Measurements from ENCODE around the gene GALNTL6.

The GALNTL6 gene

DNA sequence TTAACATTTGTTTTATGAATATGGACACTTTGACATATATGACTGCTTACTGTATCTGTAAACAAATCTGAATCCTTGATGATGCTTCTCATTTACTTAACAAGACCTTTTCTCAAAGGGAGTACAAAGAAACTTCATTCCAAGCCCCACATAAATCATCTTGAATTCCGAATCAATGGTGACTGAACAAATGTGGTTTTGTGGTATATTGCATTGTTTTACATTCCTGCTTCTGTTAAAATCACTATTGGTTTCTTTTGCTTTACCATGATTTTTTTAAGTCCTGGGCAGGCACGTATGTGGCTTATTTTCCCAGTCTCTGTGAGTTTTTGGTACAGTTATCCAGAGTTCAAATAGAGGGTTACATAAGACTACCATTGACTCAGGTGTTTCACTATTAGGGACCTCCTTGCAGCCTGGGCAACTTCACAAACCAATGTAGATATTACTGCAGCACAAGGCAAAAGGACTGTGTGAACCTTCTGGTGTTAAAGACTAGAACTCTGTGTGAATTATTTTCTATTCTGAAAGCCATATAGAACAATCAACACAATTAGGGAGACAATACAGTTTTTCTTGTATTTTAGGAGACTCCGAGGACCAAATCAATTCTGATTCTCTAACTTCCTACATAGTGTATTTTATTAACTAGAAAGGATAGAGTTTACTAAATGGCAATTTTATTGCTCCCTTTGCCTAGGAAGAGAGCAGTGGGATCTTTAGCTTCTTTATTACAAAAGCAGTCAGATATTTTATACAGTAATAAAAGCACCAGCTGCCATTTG, 196.4 kb downstream of the GALNTL6 start:
- DNase-seq, result no peak

DNA sequence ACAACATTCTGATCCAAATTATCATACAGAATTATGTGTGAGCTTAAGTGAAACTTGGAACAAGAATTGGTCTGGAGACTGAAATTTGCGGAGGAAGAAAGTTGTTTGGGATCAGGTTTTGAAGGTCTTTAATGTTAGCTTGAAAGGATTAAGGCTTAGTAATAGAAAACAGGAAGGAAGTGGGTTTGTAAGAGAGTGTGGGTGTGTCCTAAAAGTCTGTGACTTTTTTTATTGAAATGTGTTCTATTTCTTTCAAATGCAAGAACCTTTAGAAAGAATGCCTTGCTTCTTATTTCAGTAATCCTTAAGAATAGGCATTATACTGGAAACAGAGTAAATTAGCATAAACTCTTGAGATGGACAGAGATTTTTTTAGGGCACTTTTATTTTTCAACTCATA, 198.0 kb downstream of the GALNTL6 start:
- DNase-seq, result no peak

- DNase-seq, result no peak
Observed at GRCh38 chr4:172018358-172018757, 205.2 kb downstream of the GALNTL6 start.

GRCh38 chr4:172035562-172035961, 222.4 kb downstream of the GALNTL6 start:
- no peak for DNase-seq

DNA sequence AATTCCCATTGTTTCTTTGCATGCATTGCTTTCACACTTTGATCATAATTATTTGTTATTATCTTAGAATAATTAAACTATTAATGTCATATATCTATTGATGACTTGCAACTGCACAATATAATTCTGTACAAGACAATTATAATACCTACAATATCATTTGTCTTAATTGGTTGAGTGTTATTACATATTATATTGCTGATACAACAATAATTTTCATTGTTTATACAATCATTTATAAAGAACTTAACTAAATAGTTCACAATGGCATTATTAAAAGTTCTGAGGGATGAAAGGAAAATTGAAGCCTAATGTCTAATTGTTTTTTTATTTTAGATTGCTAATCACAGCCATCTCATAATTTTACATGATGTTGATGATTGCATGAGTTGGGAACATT, 227.6 kb downstream of the GALNTL6 start:
- DNase-seq, result no peak

DNA sequence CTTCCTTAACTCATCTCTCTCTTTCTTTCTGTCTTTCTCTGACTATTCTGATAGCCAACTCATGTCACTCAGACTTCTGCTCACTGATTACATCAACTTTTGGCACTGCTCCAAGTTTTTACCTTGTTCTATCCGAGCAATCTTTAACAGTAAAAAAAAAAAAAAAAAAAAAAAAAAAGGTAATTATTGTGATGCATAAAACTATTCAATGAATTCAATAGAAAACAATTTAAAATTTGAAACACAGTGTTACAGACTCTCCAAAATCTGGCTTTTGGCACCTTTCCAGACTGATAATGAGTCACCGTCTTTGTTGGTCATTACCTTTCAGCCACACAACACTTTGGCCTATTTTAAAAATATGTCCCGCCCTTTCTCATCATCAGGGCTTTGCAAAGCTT, 229.5 kb downstream of the GALNTL6 start:
- DNase-seq, result no peak

DNA sequence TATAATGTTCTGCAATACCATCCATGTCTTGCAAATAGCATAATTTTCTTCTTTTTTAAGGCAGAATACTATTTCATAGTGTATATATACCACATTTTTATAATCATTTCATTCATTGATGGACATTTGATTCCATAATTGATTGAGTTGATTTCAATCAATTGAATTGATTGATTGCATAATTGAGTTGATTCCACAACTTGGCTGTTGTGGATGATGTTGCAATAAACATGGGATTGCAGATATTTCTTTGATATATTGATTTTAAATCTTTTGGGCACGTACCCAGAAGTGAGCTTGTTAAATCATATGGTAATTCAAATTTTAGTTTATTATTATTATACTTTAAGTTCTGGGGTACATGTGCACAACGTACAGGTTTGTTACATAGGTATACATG, 232.8 kb downstream of the GALNTL6 start:
- no peak for DNase-seq

DNA sequence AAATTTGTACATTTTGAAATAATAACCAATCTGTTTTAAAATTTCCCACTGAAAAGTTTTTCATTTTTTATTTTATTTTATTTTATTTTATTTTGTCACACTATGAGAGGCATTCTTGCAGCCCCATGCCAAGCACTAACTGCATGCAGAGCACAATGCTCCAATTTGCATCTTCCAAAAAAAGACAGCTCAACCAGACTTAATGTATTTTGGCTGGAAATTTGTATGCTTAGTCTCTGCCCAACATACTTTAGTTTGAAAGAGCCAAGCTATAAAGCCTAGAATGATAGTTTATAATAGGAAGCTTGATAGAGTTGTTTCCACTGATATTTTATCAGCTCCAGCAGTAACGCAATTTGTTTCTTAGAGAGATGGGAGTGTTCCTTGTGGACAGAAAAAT, 235.5 kb downstream of the GALNTL6 start:
- no peak for DNase-seq

- no peak for DNase-seq
Observed at GRCh38 chr4:172050911-172051310, 237.7 kb downstream of the GALNTL6 start.

DNA sequence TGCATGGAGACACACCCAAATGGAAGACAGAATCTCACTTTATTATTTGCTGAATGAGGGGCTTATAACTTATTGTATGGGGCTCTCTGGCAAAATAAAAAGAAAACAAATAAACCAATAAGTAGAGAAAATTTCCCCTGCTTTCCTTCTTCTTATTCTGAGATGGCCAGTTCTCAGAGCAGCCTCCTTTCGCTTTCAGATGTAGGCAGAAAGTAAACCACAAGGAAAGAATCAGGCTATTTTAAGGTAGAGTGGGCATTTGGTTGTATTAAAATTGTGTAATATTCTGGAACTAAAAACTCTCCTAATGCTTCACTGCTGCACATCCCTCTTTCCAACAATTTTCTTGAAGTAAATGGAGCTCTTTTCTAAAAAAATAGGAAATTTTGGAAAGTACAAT, 241.8 kb downstream of the GALNTL6 start:
- no peak for DNase-seq

- DNase-seq, result no peak
Observed at GRCh38 chr4:172055498-172055897, 242.3 kb downstream of the GALNTL6 start.

- DNase-seq, result no peak
Observed at GRCh38 chr4:172061204-172061603, 248.0 kb downstream of the GALNTL6 start.

GRCh38 chr4:172068506-172068905, 255.3 kb downstream of the GALNTL6 start:
- no peak for DNase-seq

GRCh38 chr4:172073590-172073989, 260.4 kb downstream of the GALNTL6 start:
- DNase-seq, result no peak

GRCh38 chr4:172083272-172083671, 270.1 kb downstream of the GALNTL6 start:
- DNase-seq, result no peak

- DNase-seq, result no peak
Observed at GRCh38 chr4:172088556-172088955, 275.4 kb downstream of the GALNTL6 start.

- DNase-seq, result no peak
Observed at GRCh38 chr4:172095161-172095560, 282.0 kb downstream of the GALNTL6 start.

DNA sequence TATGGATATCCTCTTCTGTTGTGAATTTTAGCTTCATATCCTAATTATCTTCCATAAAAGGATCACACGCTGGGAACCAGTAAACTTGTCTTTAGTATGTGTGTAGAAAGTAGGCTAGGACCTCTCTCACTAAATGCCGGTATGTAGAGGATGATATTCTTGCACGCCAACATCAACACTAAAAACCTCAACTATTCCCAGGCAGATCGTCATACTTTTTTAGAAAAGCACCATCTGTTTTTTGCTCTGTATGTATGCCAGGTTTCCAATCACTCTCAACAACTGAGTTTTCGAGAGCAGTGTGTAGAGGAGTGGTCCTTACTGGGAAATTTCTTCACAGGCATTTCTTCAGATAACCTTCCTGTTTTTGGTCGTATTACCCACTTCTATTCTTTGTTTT, 283.6 kb downstream of the GALNTL6 start:
- no peak for DNase-seq

DNA sequence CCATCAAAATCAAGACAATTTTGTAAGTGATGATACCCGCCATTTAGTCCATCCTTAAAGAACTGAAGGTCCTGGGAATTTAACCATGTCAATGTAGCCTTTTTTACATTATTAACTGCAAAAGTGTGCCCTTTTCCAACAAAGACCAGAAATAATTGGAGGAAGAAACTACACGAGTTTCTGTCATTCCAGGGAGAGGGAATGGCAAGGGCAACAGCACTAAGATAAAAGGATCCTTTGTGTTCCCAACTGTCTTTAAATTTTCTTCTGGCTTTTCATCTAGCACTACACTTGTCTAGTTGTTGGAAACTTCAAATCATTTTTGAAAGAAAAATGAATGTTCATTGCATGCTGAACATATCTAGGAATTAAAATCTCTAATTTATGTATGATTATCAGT, 286.2 kb downstream of the GALNTL6 start:
- DNase-seq, result no peak

- DNase-seq, result no peak
Observed at GRCh38 chr4:172103456-172103855, 290.3 kb downstream of the GALNTL6 start.

DNA sequence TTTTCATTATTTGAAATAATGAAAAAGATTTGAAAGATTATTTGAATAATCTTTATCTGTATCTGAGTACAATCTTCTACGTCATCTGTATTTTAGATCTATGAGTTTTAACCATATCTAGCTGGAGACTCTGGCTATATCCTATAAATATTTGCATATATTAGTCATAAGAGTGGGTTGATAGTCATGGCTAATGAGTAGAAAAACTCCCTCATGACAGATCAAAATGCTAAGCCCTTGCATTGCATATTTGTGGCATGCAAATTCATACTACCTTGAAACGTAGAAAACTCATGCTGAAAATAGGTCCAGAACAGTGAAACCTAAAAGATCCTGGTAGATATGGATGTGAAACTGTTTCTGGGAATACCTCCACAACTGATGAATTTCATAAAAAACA, 291.3 kb downstream of the GALNTL6 start:
- no peak for DNase-seq

DNA sequence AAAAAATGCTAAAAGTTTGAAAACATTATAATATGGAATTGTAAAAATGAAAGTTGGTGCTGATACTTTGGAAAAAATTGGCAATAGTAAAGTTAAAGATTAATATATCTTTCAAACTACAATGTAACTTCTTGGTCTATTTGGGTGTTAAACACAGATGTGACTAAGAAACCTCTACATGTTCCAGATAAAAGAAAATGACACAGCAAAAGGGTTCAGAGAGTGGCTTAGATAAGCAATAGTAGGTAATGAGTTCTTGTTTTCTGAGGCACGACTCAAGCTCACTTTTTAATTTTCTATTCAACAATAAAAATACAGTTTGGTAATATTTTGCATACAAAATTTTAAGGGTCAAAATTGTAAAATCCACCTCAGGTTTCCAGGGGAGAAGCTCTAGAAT, 292.7 kb downstream of the GALNTL6 start:
- DNase-seq, result no peak

DNA sequence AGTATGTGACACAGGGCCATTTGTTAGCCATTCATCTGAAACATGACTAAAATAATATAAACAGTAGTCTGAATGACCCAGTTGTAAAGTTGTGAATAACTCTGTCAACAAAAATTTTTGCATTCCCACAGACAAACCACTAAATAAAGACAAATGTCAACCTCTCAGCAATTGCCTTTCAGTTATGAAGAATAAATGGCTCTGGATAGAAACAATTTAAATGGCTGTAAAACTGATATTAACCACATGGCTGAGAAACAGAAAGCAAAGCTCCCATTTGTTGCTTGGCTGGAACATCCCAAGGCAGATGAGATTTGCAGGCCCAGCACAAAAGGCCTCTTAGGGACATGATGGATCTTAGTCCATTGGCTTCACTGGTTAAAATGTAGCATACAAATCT, 296.3 kb downstream of the GALNTL6 start:
- DNase-seq, result no peak

GRCh38 chr4:172124656-172125308, 311.6 kb downstream of the GALNTL6 start:
- no peak for DNase-seq

DNA sequence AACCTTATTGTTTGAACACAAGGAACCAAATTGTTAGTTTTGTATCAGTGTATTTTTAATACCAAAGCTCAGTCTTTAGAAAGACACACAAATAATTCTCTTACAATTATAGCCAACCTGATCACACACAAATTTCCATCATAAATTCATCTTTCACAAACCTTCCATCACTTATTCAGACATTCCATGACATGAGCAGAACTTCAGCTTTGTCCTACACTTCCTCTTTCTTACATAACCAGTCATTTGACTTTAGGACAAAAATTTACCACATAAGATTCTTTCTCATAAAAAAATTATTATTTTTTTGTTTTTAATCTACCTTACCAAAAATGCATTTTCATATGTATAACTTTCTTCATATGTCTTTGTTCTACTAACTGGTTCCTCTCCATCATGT, 312.2 kb downstream of the GALNTL6 start:
- DNase-seq, result no peak

Data from GDM1 (cell line).